Gastrocnemius medialis (tissue), 4 donors: ENCODE results near the gene CBL.

Source experiments
- CTCF ChIP-seq, 5 experiments: fragments of 450-650 bp in 3 of 5; fragments of 200-600 bp in 2 of 5; sonication (generic) in 2 of 5; IDR thresholded peaks in 4 of 5; conservative IDR thresholded peaks in 1 of 5; 1 replicate in 4 of 5; 2 replicates in 1 of 5; pipeline ENCODE4 v1.5.1; 2016 to 2019; ENCODE audit warnings: antibody characterized with exemption in 5 of 5, mild to moderate bottlenecking in 3 of 5, moderate library complexity in 3 of 5
- POLR2A ChIP-seq, 2 donors: fragments of 450-650 bp; IDR thresholded peaks; one replicate each; pipeline ENCODE4 v1.6.1; 2017; ENCODE audit warnings: antibody characterized with exemption in 2 of 2, mild to moderate bottlenecking in 2 of 2, moderate library complexity in 2 of 2

- no peak for TF ChIP-seq POLR2A (IDR thresholded peaks at IDR 0.05)
- no peak for TF ChIP-seq CTCF (IDR thresholded peaks at IDR 0.05 in 4 of 5, conservative IDR thresholded peaks at IDR 0.05 in 1 of 5)
These were observed 48.1 kb downstream of the CBL start for GRCh38 chr11:119254239-119254638.
